CD4-positive, alpha-beta memory T cell (primary cell): ENCODE measurements around the gene ROPN1L. TPM values are rescaled to one million over a fixed set of nuclear protein-coding genes. Genes with fewer than 3 reads are reported as not detected.
"Not testable (repeated sequence)": the region's sequence is repeated elsewhere in the genome, so short reads cannot be mapped to it uniquely, and the experiment has no call there.

Source experiments
- CTCF ChIA-PET: fragments of 350-600 bp; sonication (Branson Sonifier 250); formaldehyde crosslinking; loops from one replicate; lab custom pipeline; 2021; ENCODE audit warnings: inconsistent platforms; ENCODE audit not compliant: partially characterized antibody; lab: Charles Lee
- POLR2A ChIA-PET: fragments of 350-600 bp; sonication (Branson Sonifier 250); formaldehyde crosslinking; loops from one replicate; lab custom pipeline; 2021; ENCODE audit not compliant: partially characterized antibody; lab: Charles Lee
- DNase-seq, 5 donors: peaks; one replicate each; pipeline versions ENCODE4 v3.0.0 to v3.0.0-alpha.2; 2020 to 2022; ENCODE audit warnings: mixed read lengths in 1 of 5
- H3K27ac ChIP-seq: one replicate; pipeline ENCODE4 v1.7.0; 2013; ENCODE audit warnings: low read depth, low read length
- H3K27me3 ChIP-seq: 2 replicates; pipeline ENCODE4 v1.7.0; 2013; ENCODE audit warnings: mild to moderate bottlenecking, low read length, moderate library complexity; ENCODE audit not compliant: insufficient read depth
- H3K36me3 ChIP-seq: 2 replicates; pipeline ENCODE4 v1.7.0; 2013; ENCODE audit warnings: mild to moderate bottlenecking, low read length, moderate library complexity; ENCODE audit not compliant: insufficient read depth
- H3K4me1 ChIP-seq: 2 replicates; pipeline ENCODE4 v1.7.0; 2013; ENCODE audit warnings: mild to moderate bottlenecking, low read length, moderate library complexity; ENCODE audit not compliant: insufficient read depth
- H3K4me3 ChIP-seq, 2 donors: one replicate each; pipeline ENCODE4 v1.7.0; 2013; ENCODE audit warnings: low read length in 2 of 2, mild to moderate bottlenecking in 1 of 2
- H3K9me3 ChIP-seq, 2 donors: one replicate each; pipeline ENCODE4 v1.7.0; 2013; ENCODE audit warnings: low read length in 2 of 2, control low read depth in 1 of 2; ENCODE audit not compliant: control insufficient read depth in 1 of 2
- H3K27ac Mint-ChIP-seq, 7 donors: one replicate each; pipeline ENCODE4 v1.8.0; 2020 to 2021; ENCODE audit warnings: mixed read lengths in 7 of 7, mild to moderate bottlenecking in 6 of 7, inconsistent platforms in 3 of 7, moderate library complexity in 3 of 7
- H3K27me3 Mint-ChIP-seq, 2 donors: one replicate each; pipeline ENCODE4 v1.8.0; 2020 to 2021; ENCODE audit warnings: mixed read lengths in 2 of 2
- H3K36me3 Mint-ChIP-seq, 2 donors: one replicate each; pipeline ENCODE4 v1.8.0; 2020 to 2021; ENCODE audit warnings: mixed read lengths in 2 of 2, inconsistent platforms in 1 of 2, mild to moderate bottlenecking in 1 of 2
- H3K4me1 Mint-ChIP-seq, 4 donors: one replicate each; pipeline ENCODE4 v1.8.0; 2020 to 2021; ENCODE audit warnings: mixed read lengths in 4 of 4, mild to moderate bottlenecking in 1 of 4
- H3K4me3 Mint-ChIP-seq, 8 donors: one replicate each; pipeline ENCODE4 v1.8.0; 2020 to 2021; ENCODE audit warnings: mixed read lengths in 8 of 8, mild to moderate bottlenecking in 7 of 8, moderate library complexity in 6 of 8, inconsistent platforms in 3 of 8
- H3K9me3 Mint-ChIP-seq, 8 donors: one replicate each; pipeline ENCODE4 v1.8.0; 2020 to 2021; ENCODE audit warnings: mixed read lengths in 8 of 8, mild to moderate bottlenecking in 5 of 8, inconsistent platforms in 3 of 8, moderate library complexity in 1 of 8
- intact Hi-C: fragments of 100-400 bp; cut with micrococcal nuclease; formaldehyde crosslinking; loops from one replicate; pipeline ENCODE4 v1.15.1; 2023
- polyA plus RNA-seq, 2 donors: library from polyadenylated mRNA; unstranded; fragments of 300-500 nt; fragmentation: Illumina TruSeq; gene quantifications; one replicate each; pipeline ENCODE4 v1.2.3, GENCODE V29; 2021
- total RNA-seq, 2 experiments: library from RNA; stranded (reverse); gene quantifications; one replicate each; pipeline ENCODE4 v1.2.3, GENCODE V29; 2021

The ROPN1L gene
- under 1 TPM; 0.42 to 0.47 TPM for total RNA-seq
- polyA plus RNA-seq, result 1 to 10 TPM; 3.8 to 6.5 TPM

DNA sequence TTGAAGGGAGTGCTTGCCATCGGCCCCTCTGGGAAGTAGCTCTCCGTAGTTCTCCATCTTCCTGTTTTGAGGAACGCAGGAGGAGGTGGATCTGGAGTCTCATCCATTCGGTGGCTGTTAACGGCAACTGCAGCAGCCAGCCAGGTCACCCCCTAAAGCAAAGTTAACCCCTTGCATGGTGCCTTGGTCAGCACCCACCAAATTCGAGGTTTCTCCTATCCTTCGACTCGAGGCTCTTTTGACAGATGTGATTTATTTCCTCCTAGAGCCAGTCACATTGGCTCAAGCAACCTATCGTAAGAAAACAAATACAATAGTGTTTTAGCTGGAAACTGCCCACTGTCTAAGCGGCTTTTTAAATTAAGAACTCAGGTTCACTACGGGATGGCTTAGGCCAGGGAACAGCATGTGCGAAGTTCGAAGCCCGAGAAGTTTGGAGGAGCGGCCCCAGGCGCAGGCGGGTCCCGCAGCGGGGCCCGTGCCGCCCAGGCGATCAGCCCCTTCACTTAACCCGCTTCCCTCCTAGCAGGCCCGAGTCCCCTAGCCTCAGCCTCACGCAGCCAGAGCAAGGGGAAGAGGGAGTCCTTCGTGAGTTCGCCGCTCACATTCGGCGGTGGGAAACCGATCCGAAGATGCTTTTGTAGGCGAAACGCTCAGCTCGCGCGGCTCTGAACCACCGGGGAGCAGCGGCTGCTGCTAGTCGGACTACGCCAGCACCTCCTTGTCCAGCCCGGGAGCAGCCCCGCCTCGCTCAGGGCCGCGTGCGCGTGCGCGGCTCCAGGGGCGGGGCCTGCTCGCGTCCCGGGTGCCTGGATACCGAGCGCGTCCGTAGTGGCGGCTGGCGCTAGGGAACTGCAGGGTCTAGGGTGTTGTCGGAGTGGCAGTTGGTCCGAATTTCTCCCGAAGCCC lies at the start of gene ROPN1L:
Gene ROPN1L (plus strand): TSS at position 797 of the 909 bp plus-strand sequence. CDS start 289 bp downstream, outside the sequence.
- peaks cover 0 to 6% of the 10 kb centered on the region in 2 donors for H3K36me3 Mint-ChIP-seq
- Histone ChIP-seq H3K36me3 (no peaks in the 10 kb centered on the region), H3K4me1 (peaks cover 45% of the 10 kb centered on the region), H3K4me3 (peak within 1 kb of the TSS; percentile 71 to 89), H3K27ac (peak within 1 kb of the TSS; percentile 53), H3K27me3 (no peaks in the 10 kb centered on the region), H3K9me3 (no peaks in the 10 kb centered on the region)
- peak; percentile 75 to 83 (median 78) for DNase-seq
- ChIA-PET POLR2A (interaction anchor here (0.7 to 1.9 kb wide), 4 partner anchors 10 to 1022 kb away, joined by 3 to 7 read pairs (median 4); partner anchors contain the start of gene MARCHF6), CTCF (interaction anchor here (0.8 to 1.5 kb wide), 2 partner anchors 11 to 186 kb away, joined by 3 to 4 read pairs; no protein-coding TSS in a partner anchor)
- intact Hi-C loops, result loop anchor here (1.0 to 5.0 kb wide), 3 partner anchors 88 to 321 kb away; partner anchors contain the start of genes ANKRD33B, DAP and MARCHF6
- no peaks in the 10 kb centered on the region for H3K27me3 Mint-ChIP-seq
- peak within 1 kb of the TSS; percentile 22 to 85 (median 70) for H3K27ac Mint-ChIP-seq
- H3K4me1 Mint-ChIP-seq, result peaks cover 37 to 51% (median 38%) of the 10 kb centered on the region in 4 donors
- H3K4me3 Mint-ChIP-seq, result peak within 1 kb of the TSS; percentile 86 to 90 (median 86)
- H3K9me3 Mint-ChIP-seq, result peaks cover 0 to 4% (median 0%) of the 10 kb centered on the region in 8 donors

DNA sequence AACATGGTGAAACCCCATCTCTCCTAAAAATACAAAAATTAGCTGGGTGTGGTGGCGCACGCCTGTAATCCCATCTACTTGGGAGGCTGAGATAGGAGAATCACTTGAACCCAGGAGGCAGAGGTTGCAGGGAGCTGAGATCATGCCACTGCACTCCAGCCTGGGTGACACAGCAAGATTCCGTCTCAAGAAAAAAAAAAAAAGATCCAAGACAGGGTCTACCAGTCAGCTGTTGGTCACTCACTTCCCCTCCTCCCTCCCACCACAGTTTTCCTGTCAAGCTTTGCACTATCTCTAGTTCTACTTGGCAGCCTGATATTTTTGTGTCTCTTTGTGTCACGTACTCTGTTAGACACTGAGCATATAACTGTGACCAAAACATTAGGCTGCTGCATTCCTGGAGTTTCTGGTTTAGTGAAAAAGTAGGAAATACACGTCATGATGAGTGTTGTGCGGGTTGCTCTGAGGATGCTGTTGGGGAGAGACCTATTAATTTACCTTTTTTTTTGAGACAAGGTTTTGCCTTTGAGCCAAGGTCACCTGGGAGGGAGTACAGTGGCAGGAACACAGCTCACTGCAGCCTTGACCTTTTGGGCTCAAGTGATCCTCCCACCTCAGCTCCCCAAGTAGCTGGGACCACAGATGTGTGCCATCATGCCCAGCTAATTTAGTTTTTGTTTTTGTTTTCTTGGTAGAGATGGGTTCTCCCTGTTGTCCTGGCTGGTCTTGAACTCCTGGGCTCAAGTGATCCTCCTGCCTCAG lies 48.9 kb upstream of the ROPN1L start:
- H3K36me3 ChIP-seq, result peaks cover 53% of the 10 kb centered on the region
- H3K27ac ChIP-seq, DNase-seq, H3K27me3 ChIP-seq, H3K27me3 Mint-ChIP-seq, H3K4me3 Mint-ChIP-seq, H3K27ac Mint-ChIP-seq, H3K9me3 ChIP-seq, H3K9me3 Mint-ChIP-seq, H3K4me1 ChIP-seq, H3K4me3 ChIP-seq, intact Hi-C loops, POLR2A ChIA-PET, H3K4me1 Mint-ChIP-seq: not testable (repeated sequence)
- H3K36me3 Mint-ChIP-seq, result peaks cover 44 to 81% of the 10 kb centered on the region in 2 donors
- CTCF ChIA-PET, result interaction anchor here (1.2 kb wide), 1 partner anchor 12 kb away, joined by 3 read pairs; no protein-coding TSS in a partner anchor

DNA sequence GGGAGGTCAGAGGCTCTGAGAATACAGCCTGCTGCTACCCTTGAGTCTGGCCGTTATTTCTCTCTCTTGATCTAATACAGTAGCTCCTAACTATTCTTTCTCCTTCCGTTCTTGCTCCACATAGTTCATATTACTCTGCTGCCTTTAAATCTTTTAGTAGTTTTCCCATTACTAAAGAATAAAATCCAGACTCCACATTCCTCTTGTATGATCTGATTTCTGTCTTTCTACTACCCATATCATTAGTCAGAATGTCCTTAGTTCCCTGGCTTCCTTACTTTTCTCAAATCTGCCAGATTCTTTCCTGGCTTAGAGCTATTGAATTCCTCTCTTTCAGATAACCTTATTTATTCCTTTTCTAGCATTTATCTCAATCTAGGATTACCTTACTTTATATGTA lies 48.2 kb upstream of the ROPN1L start:
- peaks cover 49 to 82% of the 10 kb centered on the region in 2 donors for H3K36me3 Mint-ChIP-seq
- ChIA-PET CTCF (interaction anchor here (1.2 kb wide), 1 partner anchor 13 kb away, joined by 3 read pairs; no protein-coding TSS in a partner anchor), POLR2A (no interaction called here)
- Histone ChIP-seq H3K4me3 (no peak overlapping the region), H3K9me3 (no peaks in the 10 kb centered on the region), H3K27me3 (no peaks in the 10 kb centered on the region), H3K27ac (no peak overlapping the region), H3K36me3 (peaks cover 53% of the 10 kb centered on the region), H3K4me1 (no peaks in the 10 kb centered on the region)
- H3K27ac Mint-ChIP-seq, result no peak overlapping the region
- peaks cover 2 to 7% (median 4%) of the 10 kb centered on the region in 4 donors for H3K4me1 Mint-ChIP-seq
- intact Hi-C loops, result no loop called here
- no peak overlapping the region for H3K4me3 Mint-ChIP-seq
- H3K9me3 Mint-ChIP-seq, result no peaks in the 10 kb centered on the region
- DNase-seq, result no peak
- H3K27me3 Mint-ChIP-seq, result no peaks in the 10 kb centered on the region

DNA sequence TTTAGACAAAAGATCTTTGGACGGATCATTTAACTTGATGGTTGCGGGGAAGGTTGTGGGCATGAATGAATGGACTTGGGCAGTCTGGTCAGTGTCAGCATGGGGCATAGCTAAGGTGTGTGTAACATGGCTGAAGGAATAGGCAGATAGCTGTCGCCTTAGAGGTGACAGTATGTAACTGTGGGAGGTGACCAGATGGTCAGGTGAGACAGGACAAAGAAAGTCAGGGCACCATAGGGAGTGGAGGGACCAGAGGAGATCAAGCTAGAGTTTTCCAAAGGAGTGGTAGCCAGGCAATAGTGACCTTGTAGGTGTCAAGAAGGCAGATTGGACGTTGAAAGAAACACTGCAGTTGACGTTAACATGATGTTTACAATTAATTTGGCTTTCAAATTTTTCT lies 45.1 kb upstream of the ROPN1L start:
- Mint-ChIP-seq H3K4me3 (no peak overlapping the region), H3K36me3 (peaks cover 47 to 70% of the 10 kb centered on the region in 2 donors), H3K9me3 (no peaks in the 10 kb centered on the region), H3K27me3 (no peaks in the 10 kb centered on the region), H3K27ac (peak overlapping the region in 4 of 7 donors; percentile 8 to 88 (median 68)), H3K4me1 (peaks cover 2 to 7% (median 4%) of the 10 kb centered on the region in 4 donors)
- ChIA-PET CTCF (interaction anchor here (1.3 to 2.1 kb wide), 2 partner anchors 38 to 113 kb away, joined by 6 to 7 read pairs; no protein-coding TSS in a partner anchor), POLR2A (no interaction called here)
- no peak overlapping the region for H3K4me3 ChIP-seq
- H3K27me3 ChIP-seq, result no peaks in the 10 kb centered on the region
- H3K27ac ChIP-seq, result no peak overlapping the region
- DNase-seq, result no peak
- no peaks in the 10 kb centered on the region for H3K4me1 ChIP-seq
- H3K9me3 ChIP-seq, result no peaks in the 10 kb centered on the region
- intact Hi-C loops, result no loop called here
- peaks cover 28% of the 10 kb centered on the region for H3K36me3 ChIP-seq

DNA sequence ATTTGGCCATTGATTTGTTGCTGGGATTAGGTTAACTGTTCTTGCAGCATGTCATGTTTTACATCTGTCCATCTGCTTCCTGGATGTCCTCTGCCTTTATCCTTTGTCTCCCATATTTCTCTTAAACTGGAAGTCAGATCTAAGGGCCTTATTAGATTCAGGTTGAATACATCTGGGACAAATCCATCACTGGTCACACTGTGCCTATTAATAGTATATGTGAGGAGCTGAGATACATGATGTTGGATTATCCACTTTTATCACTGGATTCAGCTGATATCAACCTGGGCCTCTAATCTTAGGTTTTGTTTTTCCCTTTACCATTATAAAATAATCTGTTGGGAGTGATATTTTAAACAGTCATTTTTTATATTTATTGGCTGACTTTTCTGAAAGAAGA lies 41.8 kb upstream of the ROPN1L start:
- no peak for DNase-seq
- ChIA-PET CTCF (interaction anchor here (0.8 kb wide), 1 partner anchor 42 kb away, joined by 4 read pairs; no protein-coding TSS in a partner anchor), POLR2A (no interaction called here)
- Histone ChIP-seq H3K27ac (no peak overlapping the region), H3K9me3 (no peaks in the 10 kb centered on the region), H3K36me3 (peaks cover 38% of the 10 kb centered on the region), H3K4me1 (no peaks in the 10 kb centered on the region), H3K27me3 (no peaks in the 10 kb centered on the region), H3K4me3 (no peak overlapping the region)
- no peak overlapping the region for H3K27ac Mint-ChIP-seq
- no peak overlapping the region for H3K4me3 Mint-ChIP-seq
- no peaks in the 10 kb centered on the region for H3K9me3 Mint-ChIP-seq
- intact Hi-C loops, result loop anchor here (5.0 kb wide), 1 partner anchor 37 kb away; no protein-coding TSS in a partner anchor
- no peaks in the 10 kb centered on the region for H3K27me3 Mint-ChIP-seq
- H3K36me3 Mint-ChIP-seq, result peaks cover 38 to 73% of the 10 kb centered on the region in 2 donors
- peaks cover 2 to 9% (median 5%) of the 10 kb centered on the region in 4 donors for H3K4me1 Mint-ChIP-seq

DNA sequence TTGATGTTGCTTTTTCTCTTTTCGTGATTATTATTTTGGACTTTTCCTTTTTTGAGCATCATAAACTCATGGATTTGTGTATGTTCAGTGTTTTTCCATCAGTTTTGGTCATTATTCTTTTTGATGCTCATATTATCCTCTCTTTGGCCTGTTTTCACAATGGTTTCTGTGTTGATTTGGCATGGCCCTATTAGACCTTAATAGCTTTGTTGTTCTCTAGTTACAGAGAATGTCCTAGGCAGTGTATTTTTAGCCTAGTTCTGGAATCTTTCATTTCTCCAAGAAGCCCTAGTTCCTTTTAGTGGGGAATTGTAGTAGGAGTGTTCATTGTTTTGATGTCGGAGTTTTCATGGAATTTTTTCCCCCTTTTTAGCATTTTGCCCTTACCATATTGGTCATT lies 41.3 kb upstream of the ROPN1L start:
- Histone ChIP-seq H3K27ac (no peak overlapping the region), H3K4me3 (no peak overlapping the region), H3K9me3 (no peaks in the 10 kb centered on the region), H3K27me3 (no peaks in the 10 kb centered on the region), H3K36me3 (peaks cover 38% of the 10 kb centered on the region), H3K4me1 (no peaks in the 10 kb centered on the region)
- POLR2A ChIA-PET, result no interaction called here
- Mint-ChIP-seq H3K9me3 (no peaks in the 10 kb centered on the region), H3K4me1 (peaks cover 2 to 9% (median 5%) of the 10 kb centered on the region in 4 donors), H3K27me3 (no peaks in the 10 kb centered on the region), H3K4me3 (no peak overlapping the region), H3K36me3 (peaks cover 44 to 75% of the 10 kb centered on the region in 2 donors), H3K27ac (no peak overlapping the region)
- CTCF ChIA-PET, result no interaction called here
- DNase-seq, result no peak
- intact Hi-C loops, result loop anchor here (5.0 kb wide), 1 partner anchor 37 kb away; no protein-coding TSS in a partner anchor
